ENCODE measurements around the gene CFTR.

The CFTR gene

DNA sequence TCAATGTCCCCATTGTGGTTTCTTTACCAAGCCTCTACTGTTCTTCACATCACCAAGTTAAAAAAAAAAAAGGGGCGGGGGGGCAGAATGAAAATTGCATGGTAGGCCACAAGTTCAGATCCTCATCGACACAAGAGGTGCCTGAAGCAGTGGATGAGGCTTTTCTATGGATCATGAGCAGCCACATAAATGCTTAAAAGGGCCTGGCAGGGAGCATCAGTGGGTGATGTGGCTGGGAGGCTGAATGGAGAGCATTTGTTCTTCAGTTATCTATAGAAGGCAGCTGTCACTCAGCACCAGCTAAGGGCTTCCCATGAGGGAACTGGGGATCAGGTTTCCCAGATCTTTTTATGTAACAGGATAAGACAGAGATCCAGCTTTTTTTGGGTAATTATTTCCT, 117.9 kb downstream of the CFTR start:
- TF ChIP-seq, protein P1, sequence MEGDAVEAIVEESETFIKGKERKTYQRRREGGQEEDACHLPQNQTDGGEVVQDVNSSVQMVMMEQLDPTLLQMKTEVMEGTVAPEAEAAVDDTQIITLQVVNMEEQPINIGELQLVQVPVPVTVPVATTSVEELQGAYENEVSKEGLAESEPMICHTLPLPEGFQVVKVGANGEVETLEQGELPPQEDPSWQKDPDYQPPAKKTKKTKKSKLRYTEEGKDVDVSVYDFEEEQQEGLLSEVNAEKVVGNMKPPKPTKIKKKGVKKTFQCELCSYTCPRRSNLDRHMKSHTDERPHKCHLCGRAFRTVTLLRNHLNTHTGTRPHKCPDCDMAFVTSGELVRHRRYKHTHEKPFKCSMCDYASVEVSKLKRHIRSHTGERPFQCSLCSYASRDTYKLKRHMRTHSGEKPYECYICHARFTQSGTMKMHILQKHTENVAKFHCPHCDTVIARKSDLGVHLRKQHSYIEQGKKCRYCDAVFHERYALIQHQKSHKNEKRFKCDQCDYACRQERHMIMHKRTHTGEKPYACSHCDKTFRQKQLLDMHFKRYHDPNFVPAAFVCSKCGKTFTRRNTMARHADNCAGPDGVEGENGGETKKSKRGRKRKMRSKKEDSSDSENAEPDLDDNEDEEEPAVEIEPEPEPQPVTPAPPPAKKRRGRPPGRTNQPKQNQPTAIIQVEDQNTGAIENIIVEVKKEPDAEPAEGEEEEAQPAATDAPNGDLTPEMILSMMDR (IDR thresholded peaks at IDR 0.05; ENCODE audit: extremely low read depth, missing control alignments): no peak
- DNase-seq (ENCODE audit: low spot score): peak; percentile 13

DNA sequence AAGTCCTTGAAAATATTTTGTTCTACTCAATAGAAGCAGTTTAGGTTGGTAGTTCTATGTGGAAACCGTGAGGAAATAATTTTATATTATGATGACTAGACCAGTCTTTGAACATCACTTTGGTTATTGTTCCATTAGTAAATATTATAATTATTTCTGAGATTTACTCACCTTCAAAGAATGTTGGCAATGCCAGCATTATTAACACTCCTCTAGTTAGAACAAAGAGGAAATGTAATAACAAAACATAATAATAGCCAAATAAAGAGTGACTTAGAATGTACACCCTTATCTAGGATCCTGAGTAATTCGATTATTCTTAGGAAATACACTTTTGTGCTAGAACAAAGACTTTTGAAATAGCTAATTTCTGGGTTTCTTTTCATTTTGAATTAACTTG, 121.1 kb downstream of the CFTR start:
- DNase-seq (ENCODE audit: low spot score): no peak
- TF ChIP-seq, protein P1 (IDR thresholded peaks at IDR 0.05; ENCODE audit: extremely low read depth, missing control alignments): no peak

DNA sequence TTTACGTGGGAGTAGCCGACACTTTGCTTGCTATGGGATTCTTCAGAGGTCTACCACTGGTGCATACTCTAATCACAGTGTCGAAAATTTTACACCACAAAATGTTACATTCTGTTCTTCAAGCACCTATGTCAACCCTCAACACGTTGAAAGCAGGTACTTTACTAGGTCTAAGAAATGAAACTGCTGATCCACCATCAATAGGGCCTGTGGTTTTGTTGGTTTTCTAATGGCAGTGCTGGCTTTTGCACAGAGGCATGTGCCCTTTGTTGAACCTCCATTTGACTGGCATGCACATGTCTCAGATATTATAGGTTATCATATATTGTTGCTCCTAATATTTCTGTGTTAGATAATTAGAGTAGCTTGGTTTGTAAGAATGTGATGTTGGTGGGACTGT, 123.8 kb downstream of the CFTR start:
- TF ChIP-seq, protein P1 (IDR thresholded peaks at IDR 0.05; ENCODE audit: extremely low read depth, missing control alignments): no peak
- no peak for DNase-seq (ENCODE audit: low spot score)

DNA sequence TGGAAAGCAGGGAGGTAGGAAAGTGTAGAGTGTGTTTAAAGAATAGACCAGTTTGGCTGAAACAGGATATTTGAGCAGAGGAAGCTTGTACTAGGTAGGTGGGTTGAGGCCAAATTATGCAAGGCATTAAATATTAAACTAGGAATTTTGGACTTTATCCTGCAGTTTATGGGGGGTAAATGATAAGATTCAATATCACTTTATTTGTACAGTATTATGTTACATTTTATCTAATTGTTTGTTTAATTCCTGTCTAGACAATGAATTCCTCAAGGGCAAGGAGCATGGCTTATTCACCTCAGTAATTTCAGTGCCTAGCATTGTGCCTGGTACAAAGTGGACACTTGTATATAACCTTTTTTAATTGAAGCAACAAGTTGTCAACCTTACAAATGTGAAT, 125.9 kb downstream of the CFTR start:
- TF ChIP-seq, protein P1 (IDR thresholded peaks at IDR 0.05; ENCODE audit: extremely low read depth, missing control alignments): no peak
- DNase-seq (ENCODE audit: low spot score): no peak

DNA sequence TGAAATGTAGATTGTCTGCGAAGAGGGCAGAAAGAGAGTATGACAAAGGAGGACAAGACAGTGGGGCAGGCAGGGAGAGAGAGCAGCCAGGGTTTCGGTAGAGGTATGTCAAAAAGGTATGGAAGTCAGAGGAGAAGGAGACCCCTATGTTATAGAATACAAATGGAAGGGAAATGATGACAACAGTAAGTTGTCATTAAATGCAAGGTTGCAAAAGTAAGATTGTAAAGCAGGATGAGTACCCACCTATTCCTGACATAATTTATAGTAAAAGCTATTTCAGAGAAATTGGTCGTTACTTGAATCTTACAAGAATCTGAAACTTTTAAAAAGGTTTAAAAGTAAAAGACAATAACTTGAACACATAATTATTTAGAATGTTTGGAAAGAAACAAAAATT, 126.3 kb downstream of the CFTR start:
- DNase-seq (ENCODE audit: low spot score): no peak
- TF ChIP-seq, protein P1 (IDR thresholded peaks at IDR 0.05; ENCODE audit: extremely low read depth, missing control alignments): no peak

DNA sequence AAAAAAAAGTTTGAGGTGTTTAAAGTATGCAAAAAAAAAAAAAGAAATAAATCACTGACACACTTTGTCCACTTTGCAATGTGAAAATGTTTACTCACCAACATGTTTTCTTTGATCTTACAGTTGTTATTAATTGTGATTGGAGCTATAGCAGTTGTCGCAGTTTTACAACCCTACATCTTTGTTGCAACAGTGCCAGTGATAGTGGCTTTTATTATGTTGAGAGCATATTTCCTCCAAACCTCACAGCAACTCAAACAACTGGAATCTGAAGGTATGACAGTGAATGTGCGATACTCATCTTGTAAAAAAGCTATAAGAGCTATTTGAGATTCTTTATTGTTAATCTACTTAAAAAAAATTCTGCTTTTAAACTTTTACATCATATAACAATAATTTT, 130.6 kb downstream of the CFTR start:
- TF ChIP-seq, protein P1 (IDR thresholded peaks at IDR 0.05; ENCODE audit: extremely low read depth, missing control alignments): no peak
- DNase-seq (ENCODE audit: low spot score): no peak

DNA sequence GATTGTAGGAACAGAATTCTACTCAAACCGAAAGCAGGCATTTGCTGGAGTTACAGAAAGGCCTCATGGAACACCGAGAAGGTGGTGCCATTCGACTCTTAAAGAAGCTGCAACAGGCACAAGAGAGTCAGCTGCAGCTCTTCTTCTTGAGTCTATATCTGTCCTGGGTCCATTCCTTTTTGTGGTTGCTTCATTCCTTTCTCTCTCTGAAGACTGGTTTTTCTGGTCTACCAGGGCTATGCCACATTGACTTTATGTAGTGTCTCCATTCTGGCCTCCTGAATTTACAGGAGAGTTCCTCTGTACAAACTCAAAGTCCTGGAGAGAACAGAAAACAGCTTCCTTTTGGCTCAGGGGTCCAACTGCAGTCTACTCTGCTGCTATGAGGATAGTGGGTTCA, 132.8 kb downstream of the CFTR start:
- no peak for DNase-seq (ENCODE audit: low spot score)
- TF ChIP-seq, protein P1 (IDR thresholded peaks at IDR 0.05; ENCODE audit: extremely low read depth, missing control alignments): no peak
